HG02840 (cell line): ENCODE measurements around the gene PIGZ.
"Not testable (repeated sequence)": the region's sequence is repeated elsewhere in the genome, so short reads cannot be mapped to it uniquely, and the experiment has no call there.

Experiments used
- ATAC-seq: cut with Tn5 transposase; IDR thresholded peaks from one replicate; pipeline ENCODE4 v1.9.1; 2021; ENCODE audit warnings: mild to moderate bottlenecking, moderate library complexity, moderate number of reproducible peaks; ENCODE audit not compliant: unreplicated experiment, low FRiP score

The PIGZ gene

GRCh38 chr3:196954832-196955231 lies 13.8 kb downstream of the PIGZ start:
- no peak for ATAC-seq

DNA sequence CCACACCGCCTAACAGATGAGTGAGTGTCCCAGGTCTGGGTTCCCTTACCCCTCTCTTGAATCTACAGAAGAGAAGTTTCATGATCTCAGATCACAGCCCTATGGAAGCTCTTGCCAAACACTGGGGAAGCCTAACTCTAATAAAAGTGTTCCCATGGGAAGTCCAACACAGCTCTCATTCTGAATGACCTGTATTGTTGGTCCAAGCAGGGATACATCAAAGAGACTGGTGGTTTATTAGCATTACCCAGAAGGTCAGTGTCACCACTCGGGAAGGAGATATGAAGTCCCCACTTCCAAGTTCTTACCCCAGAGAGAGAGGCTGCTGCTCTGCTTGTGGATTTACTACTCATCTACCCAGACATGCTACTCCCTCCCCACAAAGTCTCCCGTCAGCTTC lies 17.3 kb downstream of the PIGZ start:
- ATAC-seq = no peak

- no peak for ATAC-seq
Measured at GRCh38 chr3:196949750-196950149, 18.9 kb downstream of the PIGZ start.

GRCh38 chr3:196949285-196949619 lies 19.4 kb downstream of the PIGZ start:
- ATAC-seq = no peak

- no peak for ATAC-seq
Measured at GRCh38 chr3:196948442-196949284, 20.0 kb downstream of the PIGZ start.

GRCh38 chr3:196947860-196948441 lies 20.7 kb downstream of the PIGZ start:
- ATAC-seq = no peak

- no peak for ATAC-seq
Measured at GRCh38 chr3:196947136-196947859, 21.3 kb downstream of the PIGZ start.

DNA sequence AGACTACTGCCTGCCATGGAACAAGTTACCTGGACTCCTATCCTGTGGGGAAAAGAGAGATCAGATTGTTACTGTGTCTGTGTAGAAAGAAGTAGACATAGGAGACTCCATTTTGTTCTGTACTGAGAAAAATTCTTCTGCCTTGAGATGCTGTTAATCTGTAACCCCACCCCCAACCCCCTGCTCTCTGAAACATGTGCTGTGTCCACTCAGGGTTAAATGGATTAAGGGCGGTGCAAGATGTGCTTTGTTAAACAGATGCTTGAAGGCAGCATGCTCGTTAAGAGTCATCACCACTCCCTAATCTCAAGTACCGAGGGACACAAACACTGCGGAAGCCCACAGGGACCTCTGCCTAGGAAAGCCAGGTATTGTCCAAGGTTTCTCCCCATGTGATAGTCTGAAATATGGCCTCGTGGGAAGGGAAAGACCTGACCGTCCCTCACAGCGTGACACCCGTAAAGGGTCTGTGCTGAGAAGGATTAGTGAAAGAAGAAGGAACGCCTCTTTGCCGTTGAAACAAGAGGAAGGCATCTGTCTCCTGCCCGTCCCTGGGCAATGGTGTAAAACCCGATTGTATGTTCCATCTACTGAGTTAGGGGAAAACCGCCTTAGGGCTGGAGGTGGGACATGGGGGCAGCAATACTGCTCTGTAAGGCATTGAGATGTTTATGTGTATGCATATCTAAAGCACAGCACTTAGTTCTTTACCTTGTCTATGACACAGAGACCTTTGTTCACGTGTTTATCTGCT lies 24.4 kb downstream of the PIGZ start:
- not testable (repeated sequence) for ATAC-seq

DNA sequence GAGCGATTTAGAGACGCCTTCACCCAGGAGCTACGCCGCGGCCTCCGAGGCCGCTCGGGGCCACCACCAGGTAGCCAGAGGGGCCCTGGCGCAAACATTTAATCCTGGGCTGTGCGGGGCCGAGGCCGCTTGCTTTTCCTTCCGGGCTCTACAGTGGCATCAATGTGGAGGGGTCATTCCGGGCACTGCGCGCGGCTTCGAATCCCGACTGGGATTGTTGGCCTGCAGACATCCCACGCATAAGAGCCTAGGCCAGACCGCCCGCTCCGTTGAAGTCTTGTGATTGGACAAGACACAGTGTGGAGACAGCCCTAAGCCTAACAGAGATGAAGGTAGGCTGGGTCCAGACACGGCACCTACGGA lies 25.7 kb downstream of the PIGZ start:
- ATAC-seq = peak; percentile 10

DNA sequence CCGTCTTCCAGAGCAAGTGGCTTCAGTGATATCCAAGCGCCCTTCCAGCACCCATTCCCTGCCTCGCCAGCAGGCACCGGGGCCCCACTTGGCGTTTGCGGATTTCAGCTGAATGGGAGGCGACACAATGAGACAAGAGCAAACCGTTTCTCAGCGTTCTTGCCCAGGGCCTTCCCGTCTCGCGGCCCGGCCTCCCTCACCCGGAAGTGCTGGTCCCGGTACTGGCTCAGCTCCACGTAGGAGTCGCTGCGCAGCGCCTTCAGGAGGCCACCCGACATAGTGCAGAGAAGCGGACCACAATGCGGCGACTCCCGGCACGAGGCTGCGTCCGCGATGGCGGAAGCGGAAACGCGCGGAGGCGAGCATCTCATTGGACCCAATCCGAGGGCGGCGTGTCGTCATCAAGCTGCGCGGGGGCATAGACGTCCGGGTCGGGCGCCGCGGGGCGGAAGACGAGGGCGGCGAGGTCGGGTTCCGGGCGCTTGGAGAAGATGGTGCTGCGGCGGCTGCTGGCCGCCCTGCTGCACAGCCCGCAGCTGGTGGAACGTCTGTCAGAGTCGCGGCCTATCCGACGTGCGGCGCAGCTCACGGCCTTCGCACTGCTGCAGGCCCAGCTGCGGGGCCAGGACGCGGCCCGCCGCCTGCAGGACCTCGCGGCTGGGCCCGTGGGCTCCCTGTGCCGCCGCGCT lies 26.3 kb downstream of the PIGZ start, which contains the start of gene NCBP2:
TSS of gene NCBP2 (minus strand) at position 303 of the 689 bp plus-strand sequence. CDS start at position 278, 25 bp downstream.
- ATAC-seq = peak; percentile 87

DNA sequence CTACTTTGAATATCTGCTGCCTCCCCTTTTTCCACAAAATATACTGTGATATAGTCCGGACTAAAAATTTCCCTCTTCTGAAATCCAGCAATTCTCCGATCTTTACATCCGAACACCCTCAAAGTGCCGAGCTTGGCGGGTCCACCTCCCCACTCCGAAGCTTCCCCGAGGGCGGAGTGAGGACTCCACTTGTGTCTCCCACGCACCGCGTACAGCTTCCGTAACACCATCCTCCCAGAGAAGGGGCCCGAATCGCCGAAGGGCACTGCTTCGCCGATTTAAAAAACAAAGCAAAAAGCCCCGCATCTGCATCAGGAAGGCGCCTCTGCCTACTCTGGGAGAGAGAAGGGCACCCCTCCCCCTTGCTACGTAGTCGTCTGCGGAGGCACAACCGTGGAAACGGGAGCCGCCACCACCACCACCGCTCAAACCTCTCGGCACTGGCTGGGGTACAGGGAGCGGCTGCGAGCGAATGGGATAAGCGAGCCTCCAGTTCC lies 26.9 kb downstream of the PIGZ start:
- ATAC-seq = peak; percentile 14

DNA sequence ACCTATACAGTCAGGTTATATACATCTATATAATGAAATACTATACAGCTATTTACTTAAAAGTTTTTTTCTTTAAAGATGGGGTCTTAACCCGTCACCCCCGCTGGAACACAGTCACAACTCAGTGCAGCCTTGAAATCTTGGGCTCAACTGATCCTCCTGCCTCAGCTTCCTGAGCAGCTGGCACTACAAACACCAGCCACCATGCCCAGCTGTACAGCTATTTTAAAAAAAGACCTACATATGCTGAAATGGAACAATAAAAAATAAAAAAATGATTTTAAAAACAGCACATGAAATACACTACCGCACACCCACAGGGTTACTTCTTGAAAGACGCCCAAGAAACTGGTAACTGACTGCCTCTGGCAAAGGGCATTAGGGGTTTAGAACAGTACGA lies 30.1 kb downstream of the PIGZ start:
- ATAC-seq = no peak

DNA sequence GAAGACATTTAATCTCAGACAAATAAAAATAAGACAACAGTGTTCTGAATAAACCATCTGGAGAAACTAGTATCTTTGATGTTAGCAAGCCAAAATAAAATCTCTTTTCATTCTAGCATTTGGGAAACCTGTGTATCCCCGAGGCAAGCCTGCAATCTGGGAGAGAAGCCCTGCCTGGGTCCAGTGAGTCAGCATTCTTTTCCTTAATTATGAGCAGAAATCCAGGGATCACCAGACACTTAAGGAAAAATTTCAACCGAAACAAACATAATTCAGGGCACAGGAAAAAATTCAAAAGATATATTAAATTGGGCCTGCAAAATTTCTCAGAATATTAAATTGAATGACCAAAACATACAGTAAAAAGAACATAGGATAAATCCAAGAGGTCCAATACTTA lies 30.5 kb downstream of the PIGZ start:
- ATAC-seq = no peak

DNA sequence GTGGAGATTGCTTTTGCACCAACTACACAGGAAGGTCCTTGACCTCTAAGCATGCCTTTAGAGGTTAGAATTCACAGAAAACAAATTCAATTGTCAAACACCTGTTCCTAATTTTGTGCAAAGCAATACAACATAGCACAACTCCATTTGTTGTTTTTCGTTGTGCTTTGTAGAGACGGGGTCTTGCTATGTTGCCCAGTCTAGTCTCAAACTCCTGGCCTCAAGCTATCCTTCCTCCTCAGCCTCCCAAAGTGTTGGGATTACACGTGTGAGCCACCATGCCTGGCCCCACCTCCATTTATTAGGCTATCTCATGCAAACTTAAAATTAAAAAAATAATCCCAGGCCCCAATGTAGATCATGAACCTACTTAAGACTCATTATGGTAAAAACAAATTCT lies 32.3 kb downstream of the PIGZ start:
- ATAC-seq = no peak

GRCh38 chr3:196932600-196932999 lies 36.0 kb downstream of the PIGZ start:
- peak; percentile 45 for ATAC-seq

DNA sequence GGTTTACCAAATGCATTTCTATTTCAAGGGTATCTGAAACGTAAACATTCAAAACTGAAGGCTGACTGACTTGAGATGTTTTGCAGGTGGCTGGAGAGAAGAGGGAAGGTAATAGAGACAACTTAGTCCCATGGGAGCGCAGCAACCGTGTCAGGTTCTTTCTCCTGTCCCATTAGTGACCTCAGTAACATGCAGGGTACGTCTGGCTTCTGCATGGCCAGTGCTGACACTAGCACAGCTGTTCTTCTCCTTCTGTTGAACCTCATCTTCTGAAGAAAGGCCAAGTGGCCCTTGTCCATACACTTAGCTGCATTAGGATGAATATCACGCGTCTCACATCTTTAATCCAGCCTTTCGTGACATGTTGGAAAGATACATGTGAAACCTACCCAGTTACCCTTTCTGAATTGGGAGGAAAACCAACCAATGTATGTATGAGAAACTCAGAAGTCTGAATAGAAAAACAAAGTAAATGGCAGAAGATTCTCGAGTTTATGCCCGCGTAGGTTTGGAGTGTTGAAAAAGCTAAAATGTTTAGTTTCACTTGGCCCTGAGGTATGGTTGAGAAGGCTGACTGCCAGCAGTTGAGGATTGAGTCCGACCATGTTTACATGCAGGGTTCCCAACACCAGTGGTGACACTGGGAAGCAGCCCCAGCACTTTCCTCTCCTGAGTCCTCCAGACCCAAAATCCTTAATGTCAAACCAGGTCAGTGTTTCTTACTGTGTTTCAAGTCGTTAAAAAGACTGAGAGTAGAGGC lies 36.6 kb downstream of the PIGZ start:
- ATAC-seq = peak; percentile 67

GRCh38 chr3:196931157-196931556 lies 37.5 kb downstream of the PIGZ start:
- ATAC-seq = no peak

DNA sequence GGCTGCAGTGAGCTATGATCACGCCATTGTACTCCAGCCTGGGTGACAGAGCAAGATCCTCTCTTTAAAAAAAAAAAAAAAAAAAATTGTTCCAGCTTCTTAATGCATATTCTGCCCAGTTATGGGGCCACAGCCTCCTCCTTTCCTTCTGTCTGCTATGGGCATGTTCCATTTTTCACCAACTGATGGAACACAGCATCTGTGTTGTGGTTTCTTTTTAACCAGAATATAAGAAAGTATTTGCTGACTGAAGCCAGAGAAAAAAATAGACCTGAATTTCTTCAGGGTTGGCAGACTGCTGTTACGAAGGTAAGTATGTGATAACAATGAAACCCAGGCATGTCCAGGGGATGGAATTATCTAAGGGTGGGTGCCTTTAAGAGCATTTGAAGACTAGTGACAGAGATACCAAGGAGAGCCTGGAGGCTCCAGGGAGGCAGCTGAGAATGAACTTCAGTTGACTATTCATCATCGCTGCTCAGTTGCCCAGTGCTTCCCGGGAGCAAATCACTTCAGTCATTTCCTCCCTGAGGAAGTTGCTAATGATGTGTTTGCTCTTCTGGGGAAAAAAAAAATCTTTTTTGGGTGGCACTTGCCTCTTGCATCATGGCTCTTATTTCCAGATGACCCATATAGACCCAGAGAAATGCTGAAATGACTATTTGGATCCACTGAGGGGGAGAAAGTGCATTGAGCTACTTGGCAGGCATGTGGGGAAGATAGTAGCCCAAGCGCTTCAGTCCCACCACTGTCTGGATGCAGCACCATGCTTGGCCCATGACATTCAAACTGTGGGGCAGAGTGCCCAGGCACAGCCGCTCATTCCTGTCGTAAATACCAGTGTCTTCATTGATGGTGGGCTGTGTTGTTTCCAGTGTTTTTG lies 40.8 kb downstream of the PIGZ start:
- ATAC-seq = no peak
